Chondrocyte (in vitro differentiated cells): ENCODE results near the gene IGF1R. TPM values are rescaled to one million over a fixed set of nuclear protein-coding genes. Genes with fewer than 3 reads are reported as not detected.
A peak's percentile ranks its signal among the peaks of the same experiment; 100 is the strongest.

ENCODE experiments used
- DNase-seq: peaks from one replicate; pipeline ENCODE4 v3.0.0; 2021; ENCODE audit warnings: mixed read lengths, low spot score
- H3K27ac Mint-ChIP-seq: one replicate; pipeline ENCODE4 v1.8.0; 2021; ENCODE audit warnings: mild to moderate bottlenecking, moderate library complexity, mixed read lengths; ENCODE audit not compliant: unreplicated experiment
- H3K27me3 Mint-ChIP-seq: 2 replicates; pipeline ENCODE4 v1.8.0; 2021; ENCODE audit warnings: low read depth, mixed read lengths
- H3K36me3 Mint-ChIP-seq: 2 replicates; pipeline ENCODE4 v1.8.0; 2021; ENCODE audit warnings: low read depth, mixed read lengths
- H3K4me1 Mint-ChIP-seq: 2 replicates; pipeline ENCODE4 v1.8.0; 2021; ENCODE audit warnings: low read depth, mild to moderate bottlenecking, mixed read lengths
- H3K4me3 Mint-ChIP-seq: one replicate; pipeline ENCODE4 v1.8.0; 2021; ENCODE audit warnings: mild to moderate bottlenecking, moderate library complexity, mixed read lengths; ENCODE audit not compliant: unreplicated experiment
- H3K9me3 Mint-ChIP-seq: 2 replicates; pipeline ENCODE4 v1.8.0; 2021; ENCODE audit warnings: low read depth, mixed read lengths
- CTCF ChIP-seq: fragments of 200-600 bp; sonication (generic); IDR thresholded peaks from 2 replicates; pipeline ENCODE4 v1.5.0; 2021; ENCODE audit warnings: antibody characterized with exemption, mild to moderate bottlenecking, moderate library complexity
- total RNA-seq: library from RNA; stranded (reverse); gene quantifications from 3 replicates; pipeline ENCODE4 v1.2.1, GENCODE V29; 2021

IGF1R gene
- total RNA-seq, 1 donor from 2014 or later = 119 TPM

DNA sequence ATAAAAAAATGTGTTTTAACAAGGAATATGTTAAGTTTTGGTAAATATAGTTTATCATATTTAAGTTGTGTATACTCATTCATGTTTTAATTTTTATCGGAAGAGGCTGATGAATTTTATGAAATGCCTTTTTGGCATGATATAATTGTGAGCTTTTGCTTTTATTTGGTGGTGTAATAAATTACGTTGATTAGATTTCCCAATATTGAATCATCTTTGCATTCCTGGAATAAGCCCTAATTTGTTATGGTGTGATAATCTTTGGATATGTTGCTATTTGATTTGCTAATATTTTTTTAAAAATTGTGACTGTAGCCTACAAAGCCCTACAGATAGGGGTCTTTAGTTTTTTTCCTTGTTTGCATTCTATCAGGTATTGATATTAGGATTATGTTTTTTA, 107.4 kb downstream of the IGF1R start:
- Mint-ChIP-seq H3K36me3 (no peaks in the 10 kb centered on the region), H3K4me1 (peaks cover 62% of the 10 kb centered on the region), H3K4me3 (no peak overlapping the region), H3K9me3 (no peaks in the 10 kb centered on the region), H3K27me3 (no peaks in the 10 kb centered on the region), H3K27ac (peak overlapping the region; percentile 96)
- no peak for DNase-seq
- no peak for TF ChIP-seq CTCF

DNA sequence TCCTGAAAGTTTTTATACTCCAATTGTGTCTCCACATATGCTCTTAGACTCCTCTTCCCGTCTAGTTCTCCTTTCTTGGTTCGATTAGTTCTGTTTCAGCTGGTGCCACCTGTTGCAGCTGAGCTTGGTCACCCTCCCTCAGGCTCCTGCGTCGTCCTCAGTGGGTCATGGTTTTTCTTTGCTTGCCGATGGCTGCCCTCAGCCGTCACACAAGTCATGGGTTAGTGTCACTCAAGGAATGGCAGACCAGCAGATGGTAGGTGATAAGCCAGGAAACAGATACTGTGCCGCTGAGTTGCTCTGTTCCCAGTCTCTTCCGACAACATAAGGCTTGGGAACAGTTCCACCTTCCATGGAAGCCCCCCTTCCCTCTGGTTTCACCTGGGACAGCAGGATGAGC, 109.9 kb downstream of the IGF1R start:
- Mint-ChIP-seq H3K4me3 (no peak overlapping the region), H3K4me1 (peaks cover 65% of the 10 kb centered on the region), H3K27ac (no peak overlapping the region), H3K36me3 (no peaks in the 10 kb centered on the region), H3K9me3 (no peaks in the 10 kb centered on the region), H3K27me3 (no peaks in the 10 kb centered on the region)
- no peak for DNase-seq
- TF ChIP-seq CTCF = no peak

DNA sequence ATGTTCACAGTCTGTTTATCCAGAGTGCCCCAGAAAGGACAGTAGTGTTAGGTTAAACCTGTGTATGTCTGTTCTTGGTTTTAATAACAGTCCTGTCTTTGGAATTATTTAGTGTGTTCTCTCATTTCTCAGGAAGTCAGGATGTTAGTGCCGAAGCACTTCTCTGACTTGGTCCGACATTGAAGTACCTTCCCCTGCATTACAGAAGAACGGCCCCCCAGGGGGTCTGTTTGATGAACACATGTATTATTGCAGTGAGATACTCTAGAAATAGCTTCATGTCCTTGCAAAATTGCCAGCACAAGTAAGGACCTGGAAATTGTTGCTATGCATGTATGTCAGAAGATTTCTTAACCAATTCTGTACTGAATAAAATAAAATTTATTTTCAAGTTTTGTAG, 110.9 kb downstream of the IGF1R start:
- no peak for TF ChIP-seq CTCF
- H3K27me3 Mint-ChIP-seq = no peaks in the 10 kb centered on the region
- peaks cover 67% of the 10 kb centered on the region for H3K4me1 Mint-ChIP-seq
- no peak overlapping the region for H3K4me3 Mint-ChIP-seq
- DNase-seq = no peak
- no peaks in the 10 kb centered on the region for H3K36me3 Mint-ChIP-seq
- peak overlapping the region; percentile 41 for H3K27ac Mint-ChIP-seq
- H3K9me3 Mint-ChIP-seq = no peaks in the 10 kb centered on the region

DNA sequence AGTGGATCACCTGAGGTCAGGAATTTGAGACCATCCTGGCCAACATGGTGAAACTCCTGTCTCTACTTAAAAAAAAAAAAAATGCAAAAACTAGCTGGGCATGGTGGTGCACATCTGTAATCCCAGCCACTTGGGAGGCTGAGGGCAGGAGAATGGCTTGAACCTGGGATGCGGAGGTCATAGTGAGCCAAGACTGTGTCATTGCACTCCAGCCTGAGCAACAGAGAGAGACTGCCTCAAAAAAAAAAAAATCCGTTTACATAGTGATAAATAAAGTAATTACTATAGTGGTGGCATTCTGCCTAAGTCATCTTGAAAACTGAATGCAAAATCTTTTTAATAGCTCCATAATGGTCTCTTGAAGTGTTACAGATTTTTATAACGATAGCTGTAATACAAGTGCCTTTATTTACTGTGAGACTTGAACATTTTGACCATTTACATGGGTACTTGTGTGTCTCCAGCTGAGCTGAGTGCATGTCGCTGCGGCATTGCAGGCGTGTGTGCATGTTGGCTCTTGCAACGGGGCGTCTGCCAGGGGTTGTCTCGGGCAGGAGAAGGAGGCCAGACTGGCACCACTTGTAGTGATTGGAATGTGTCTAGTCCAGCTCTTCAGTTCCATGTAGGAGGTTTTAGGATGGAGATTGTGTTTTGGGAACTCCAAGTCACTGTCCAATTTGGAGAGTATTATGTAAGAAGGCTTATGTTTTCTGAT, 111.9 kb downstream of the IGF1R start:
- no peak for TF ChIP-seq CTCF
- no peak overlapping the region for H3K4me3 Mint-ChIP-seq
- no peaks in the 10 kb centered on the region for H3K27me3 Mint-ChIP-seq
- no peaks in the 10 kb centered on the region for H3K36me3 Mint-ChIP-seq
- DNase-seq = no peak
- peak overlapping the region; percentile 17 for H3K27ac Mint-ChIP-seq
- H3K9me3 Mint-ChIP-seq = no peaks in the 10 kb centered on the region
- peaks cover 65% of the 10 kb centered on the region for H3K4me1 Mint-ChIP-seq

DNA sequence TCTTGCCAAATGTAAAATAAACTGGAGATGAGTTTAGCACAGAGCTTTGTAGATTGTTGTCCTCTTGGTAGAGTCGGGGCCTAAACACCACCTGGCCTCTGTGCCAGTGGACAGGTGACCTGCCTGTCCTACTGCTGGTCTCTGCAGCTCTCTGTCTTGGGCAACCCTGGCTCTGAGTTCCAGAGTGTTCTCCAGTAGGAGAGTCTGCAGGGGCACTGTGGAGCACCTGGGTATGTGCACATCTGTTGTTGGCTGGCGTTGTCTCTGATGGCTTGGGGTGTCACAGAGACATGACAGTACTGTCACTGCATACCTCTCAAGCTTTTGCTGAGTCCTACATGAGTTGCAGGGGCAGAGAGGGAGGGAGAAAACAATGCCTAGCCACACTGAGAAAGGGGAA, 112.6 kb downstream of the IGF1R start:
- H3K27me3 Mint-ChIP-seq = no peaks in the 10 kb centered on the region
- peaks cover 66% of the 10 kb centered on the region for H3K4me1 Mint-ChIP-seq
- H3K9me3 Mint-ChIP-seq = no peaks in the 10 kb centered on the region
- DNase-seq = no peak
- no peak for TF ChIP-seq CTCF
- H3K36me3 Mint-ChIP-seq = no peaks in the 10 kb centered on the region
- no peak overlapping the region for H3K27ac Mint-ChIP-seq
- H3K4me3 Mint-ChIP-seq = no peak overlapping the region
